IPS-18a (cell line): Measurements from ENCODE around the gene ASPHD2.

Source experiments
- H3K27ac ChIP-seq: one replicate; pipeline ENCODE4 v1.5.1; 2013; ENCODE audit warnings: low read length
- H3K27me3 ChIP-seq: one replicate; pipeline ENCODE4 v1.6.1; 2013; ENCODE audit warnings: mild to moderate bottlenecking, low read length; ENCODE audit not compliant: control insufficient read depth, insufficient read depth
- H3K36me3 ChIP-seq: one replicate; pipeline ENCODE4 v1.6.1; 2013; ENCODE audit warnings: low read depth, low read length; ENCODE audit not compliant: control insufficient read depth
- H3K4me1 ChIP-seq: one replicate; pipeline ENCODE4 v1.6.1; 2013; ENCODE audit warnings: low read depth, low read length; ENCODE audit not compliant: control insufficient read depth
- H3K4me3 ChIP-seq: one replicate; pipeline ENCODE4 v1.5.1; 2013; ENCODE audit warnings: low read length
- H3K9ac ChIP-seq: one replicate; pipeline ENCODE4 v1.6.1; 2013; ENCODE audit warnings: mild to moderate bottlenecking, low read length, moderate library complexity
- H3K9me3 ChIP-seq: one replicate; pipeline ENCODE4 v1.6.1; 2013; ENCODE audit warnings: low read depth, low read length; ENCODE audit not compliant: control insufficient read depth

ASPHD2 gene

GRCh38 chr22:26463101-26463661 lies 34.1 kb downstream of the ASPHD2 start:
- H3K27ac ChIP-seq, result no peak overlapping the region
- H3K9ac ChIP-seq, result no peak overlapping the region
- H3K4me1 ChIP-seq, result no peaks in the 10 kb centered on the region
- peaks cover 81% of the 10 kb centered on the region for H3K36me3 ChIP-seq
- no peaks in the 10 kb centered on the region for H3K9me3 ChIP-seq
- H3K27me3 ChIP-seq, result no peaks in the 10 kb centered on the region
- no peak overlapping the region for H3K4me3 ChIP-seq

DNA sequence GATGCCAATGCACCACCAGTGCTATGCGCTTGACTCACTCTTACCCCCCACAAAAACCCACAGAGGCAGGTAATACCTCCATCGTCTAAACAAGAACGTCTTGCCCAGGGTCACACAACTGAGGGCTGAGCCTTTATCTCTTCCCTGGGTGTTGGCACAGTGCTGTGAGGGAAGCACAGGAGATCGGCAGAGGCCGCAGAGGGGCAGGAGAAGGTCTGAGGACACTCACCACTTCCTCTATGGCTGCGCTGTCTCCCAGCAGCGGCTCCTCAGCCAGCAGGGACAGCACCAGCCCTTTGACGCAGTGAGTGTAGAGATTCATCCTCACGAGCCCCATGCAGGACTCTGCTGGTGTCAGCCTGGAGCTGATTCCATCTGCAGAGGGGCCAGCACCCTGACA lies 34.6 kb downstream of the ASPHD2 start:
- Histone ChIP-seq H3K9ac (no peak overlapping the region), H3K4me3 (no peak overlapping the region), H3K36me3 (peaks cover 84% of the 10 kb centered on the region), H3K27ac (no peak overlapping the region), H3K4me1 (no peaks in the 10 kb centered on the region), H3K27me3 (no peaks in the 10 kb centered on the region), H3K9me3 (no peaks in the 10 kb centered on the region)

DNA sequence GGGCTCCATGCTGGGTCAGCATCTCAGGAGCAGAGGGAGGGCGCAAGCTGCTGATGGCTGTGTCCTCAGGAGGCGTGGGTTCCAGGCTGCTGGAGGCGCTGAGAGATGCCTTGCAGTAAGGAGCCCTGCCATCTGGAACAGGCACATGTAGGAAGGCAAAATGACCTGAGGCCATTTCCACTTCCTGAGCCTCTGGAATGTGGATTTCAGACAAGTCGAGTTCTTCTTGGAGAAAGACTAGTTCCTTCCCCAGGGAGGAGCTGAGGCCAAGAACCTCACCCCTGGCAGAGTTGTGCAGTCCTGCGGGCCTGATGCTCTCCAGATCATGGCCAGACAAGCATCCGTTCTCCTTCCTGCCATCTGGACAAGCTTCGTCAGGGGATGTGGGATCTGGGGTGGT lies 35.3 kb downstream of the ASPHD2 start:
- Histone ChIP-seq H3K27me3 (no peaks in the 10 kb centered on the region), H3K4me3 (no peak overlapping the region), H3K9ac (no peak overlapping the region), H3K4me1 (no peaks in the 10 kb centered on the region), H3K9me3 (no peaks in the 10 kb centered on the region), H3K27ac (no peak overlapping the region), H3K36me3 (peaks cover 84% of the 10 kb centered on the region)

DNA sequence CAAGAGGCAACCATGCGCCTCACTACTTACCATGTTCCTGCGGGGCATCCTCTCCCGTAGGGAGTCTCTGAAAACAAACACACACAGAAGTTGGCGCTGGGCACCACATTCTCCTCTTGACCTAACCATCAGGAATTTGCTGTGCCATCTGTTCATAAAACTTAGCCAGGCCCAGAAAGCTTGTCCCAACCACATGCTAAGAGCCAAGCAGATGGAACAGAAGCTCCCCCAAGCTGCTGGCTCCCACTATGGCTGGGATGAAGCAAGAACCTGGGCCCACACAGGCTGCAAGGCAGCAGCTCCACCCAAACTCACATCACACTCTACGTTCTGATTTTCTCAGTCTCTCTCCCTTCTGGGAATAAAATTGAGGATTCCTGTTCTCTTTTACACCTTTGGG lies 37.1 kb downstream of the ASPHD2 start:
- Histone ChIP-seq H3K9ac (no peak overlapping the region), H3K27ac (no peak overlapping the region), H3K27me3 (no peaks in the 10 kb centered on the region), H3K4me1 (no peaks in the 10 kb centered on the region), H3K36me3 (peaks cover 88% of the 10 kb centered on the region), H3K9me3 (no peaks in the 10 kb centered on the region), H3K4me3 (no peak overlapping the region)

- Histone ChIP-seq H3K36me3 (peaks cover 77% of the 10 kb centered on the region), H3K4me3 (no peak overlapping the region), H3K4me1 (no peaks in the 10 kb centered on the region), H3K27ac (no peak overlapping the region), H3K9ac (no peak overlapping the region), H3K27me3 (no peaks in the 10 kb centered on the region), H3K9me3 (no peaks in the 10 kb centered on the region)
Measured at GRCh38 chr22:26470807-26471206, 41.7 kb downstream of the ASPHD2 start.

DNA sequence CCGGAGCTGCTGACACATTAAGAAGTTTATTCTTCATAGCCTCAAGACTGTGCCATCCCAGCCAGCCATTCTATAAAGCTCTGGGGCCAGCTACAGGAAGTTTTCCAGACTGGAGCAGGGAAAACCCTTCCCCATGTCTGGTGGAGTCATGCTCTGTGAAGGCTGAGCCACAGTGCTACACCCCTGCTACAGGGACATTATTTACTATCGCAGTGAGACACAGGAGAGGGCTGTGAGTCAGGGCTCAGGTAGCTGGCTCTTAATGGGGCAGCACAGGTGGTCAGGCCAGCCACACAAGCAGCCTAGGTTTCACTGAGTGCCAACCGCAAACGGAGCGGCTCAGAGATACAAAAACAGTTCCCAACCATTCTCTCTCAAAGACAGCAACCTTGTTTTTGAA lies 42.5 kb downstream of the ASPHD2 start:
- Histone ChIP-seq H3K36me3 (peaks cover 77% of the 10 kb centered on the region), H3K9me3 (no peaks in the 10 kb centered on the region), H3K9ac (no peak overlapping the region), H3K27ac (no peak overlapping the region), H3K4me3 (no peak overlapping the region), H3K27me3 (no peaks in the 10 kb centered on the region), H3K4me1 (no peaks in the 10 kb centered on the region)

- Histone ChIP-seq H3K27me3 (no peaks in the 10 kb centered on the region), H3K27ac (no peak overlapping the region), H3K4me3 (no peak overlapping the region), H3K9me3 (no peaks in the 10 kb centered on the region), H3K4me1 (no peaks in the 10 kb centered on the region), H3K36me3 (peaks cover 65% of the 10 kb centered on the region), H3K9ac (no peak overlapping the region)
Measured at GRCh38 chr22:26474682-26475081, 45.6 kb downstream of the ASPHD2 start.

- Histone ChIP-seq H3K4me3 (no peak overlapping the region), H3K9me3 (no peaks in the 10 kb centered on the region), H3K4me1 (peaks cover 6% of the 10 kb centered on the region), H3K27ac (no peak overlapping the region), H3K9ac (no peak overlapping the region), H3K36me3 (peaks cover 44% of the 10 kb centered on the region), H3K27me3 (no peaks in the 10 kb centered on the region)
Measured at GRCh38 chr22:26476705-26477340, 47.8 kb downstream of the ASPHD2 start.

- no peak overlapping the region for H3K4me3 ChIP-seq
- no peaks in the 10 kb centered on the region for H3K27me3 ChIP-seq
- no peak overlapping the region for H3K27ac ChIP-seq
- no peaks in the 10 kb centered on the region for H3K9me3 ChIP-seq
- no peak overlapping the region for H3K9ac ChIP-seq
- peaks cover 6% of the 10 kb centered on the region for H3K4me1 ChIP-seq
- peaks cover 39% of the 10 kb centered on the region for H3K36me3 ChIP-seq
Measured at GRCh38 chr22:26477341-26477731, 48.3 kb downstream of the ASPHD2 start.

- peaks cover 12% of the 10 kb centered on the region for H3K4me1 ChIP-seq
- no peak overlapping the region for H3K27ac ChIP-seq
- H3K9ac ChIP-seq, result no peak overlapping the region
- H3K4me3 ChIP-seq, result no peak overlapping the region
- H3K9me3 ChIP-seq, result no peaks in the 10 kb centered on the region
- H3K27me3 ChIP-seq, result no peaks in the 10 kb centered on the region
- peaks cover 24% of the 10 kb centered on the region for H3K36me3 ChIP-seq
Measured at GRCh38 chr22:26479043-26479791, 50.2 kb downstream of the ASPHD2 start.

GRCh38 chr22:26479792-26480610 lies 50.9 kb downstream of the ASPHD2 start:
- no peak overlapping the region for H3K9ac ChIP-seq
- peaks cover 16% of the 10 kb centered on the region for H3K4me1 ChIP-seq
- H3K27me3 ChIP-seq, result no peaks in the 10 kb centered on the region
- no peak overlapping the region for H3K4me3 ChIP-seq
- no peak overlapping the region for H3K27ac ChIP-seq
- peaks cover 24% of the 10 kb centered on the region for H3K36me3 ChIP-seq
- H3K9me3 ChIP-seq, result no peaks in the 10 kb centered on the region
